IPS-NIHi7 (cell line): ENCODE measurements around the gene WASHC4.
"Not testable (repeated sequence)": the region's sequence is repeated elsewhere in the genome, so short reads cannot be mapped to it uniquely, and the experiment has no call there.

Source experiments
- DNase-seq: peaks from one replicate; pipeline ENCODE4 v3.0.0; 2012; ENCODE audit warnings: mixed read lengths; ENCODE audit errors: extremely low spot score

WASHC4 gene

DNA sequence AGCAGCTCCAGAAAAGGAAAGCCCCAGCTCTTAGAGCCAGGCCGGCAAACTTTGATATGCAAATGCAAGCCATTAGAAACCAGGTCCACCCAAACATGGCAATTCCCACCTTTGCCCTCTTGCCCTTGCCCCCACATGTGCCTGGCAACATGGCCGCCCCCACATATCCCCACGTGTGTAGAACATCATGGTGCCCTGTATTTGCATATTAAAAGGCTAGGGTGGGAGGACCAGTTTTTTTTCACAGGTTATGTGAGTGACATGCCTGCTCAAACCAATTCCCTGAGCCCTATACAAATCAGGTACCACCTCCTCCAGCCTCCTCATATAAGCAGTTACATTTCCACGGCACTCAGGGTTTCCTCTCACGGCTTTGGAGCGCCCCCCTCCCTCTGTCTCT lies 17.2 kb upstream of the WASHC4 start:
- DNase-seq, result no peak

DNA sequence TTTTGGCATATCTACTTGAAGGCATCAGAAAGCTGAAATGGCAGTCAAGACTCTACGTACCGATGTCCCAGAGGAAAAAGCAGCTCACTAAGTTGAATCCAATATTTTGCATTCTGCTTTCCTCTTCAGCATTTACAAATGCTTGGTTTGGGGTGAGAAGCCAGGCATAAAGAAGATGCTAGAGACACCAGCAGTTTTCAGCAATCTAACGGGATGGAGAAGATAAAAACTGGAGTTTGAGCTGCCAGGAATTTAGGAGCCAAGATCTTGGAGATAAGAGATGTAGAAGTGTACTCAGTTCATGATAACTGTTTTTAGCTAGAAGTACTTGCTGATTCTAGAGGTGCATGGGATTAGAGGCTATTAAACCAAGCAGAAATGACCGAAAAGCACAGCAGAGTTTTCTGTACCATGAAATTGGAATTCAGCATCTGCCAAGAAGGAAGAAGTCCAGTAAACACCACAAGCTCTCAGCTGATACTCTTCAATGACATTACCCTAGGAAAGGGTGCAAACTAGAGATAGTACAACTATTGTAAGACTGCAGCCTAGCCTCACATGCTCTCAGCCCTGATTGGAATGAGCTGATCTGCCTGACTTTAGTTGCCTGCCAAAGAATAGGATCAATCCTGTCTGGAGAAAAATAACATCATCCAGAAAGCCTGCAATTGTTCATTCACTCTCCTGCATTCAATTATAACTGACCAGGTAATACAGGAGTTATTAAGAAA lies 15.9 kb upstream of the WASHC4 start:
- DNase-seq, result no peak

DNA sequence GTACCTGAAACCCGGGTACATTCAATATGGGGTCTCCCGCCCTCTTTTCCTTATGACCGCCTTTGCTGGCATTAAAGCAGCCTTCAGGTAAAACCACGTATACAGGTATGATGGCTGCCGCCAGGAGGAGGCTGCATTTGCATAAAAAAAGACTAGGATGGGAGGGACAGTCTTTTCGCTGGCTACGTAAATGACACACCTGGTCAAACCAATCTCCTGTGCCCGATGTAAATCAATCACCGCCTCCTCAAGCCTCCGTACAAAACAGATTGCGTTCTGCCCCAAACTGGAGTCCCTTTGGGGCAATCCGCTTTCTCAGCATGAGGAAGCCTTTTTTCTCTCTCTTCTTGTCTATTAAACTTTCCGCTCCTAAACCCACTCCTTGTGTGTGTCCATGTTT lies 15.2 kb upstream of the WASHC4 start:
- peak; percentile 62 for DNase-seq

DNA sequence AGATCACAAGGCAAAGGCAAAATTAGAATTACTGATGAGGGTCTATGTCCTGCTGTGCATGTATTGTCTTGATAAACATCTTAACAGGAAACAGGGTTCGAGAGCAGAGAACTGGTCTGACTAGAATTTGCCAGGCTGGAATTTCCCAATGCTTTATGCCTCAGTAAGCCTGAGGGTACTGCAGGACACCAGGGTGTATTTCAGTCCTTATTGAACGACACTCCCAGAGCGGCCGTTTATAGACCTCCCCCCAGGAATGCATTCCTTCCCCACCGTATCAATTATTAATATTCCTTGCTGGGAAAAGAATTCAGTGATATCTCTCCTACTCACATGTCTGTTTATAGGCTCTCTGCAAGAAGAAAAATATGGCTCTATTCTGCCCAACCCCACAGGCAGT lies 12.2 kb upstream of the WASHC4 start:
- DNase-seq, result not testable (repeated sequence)

DNA sequence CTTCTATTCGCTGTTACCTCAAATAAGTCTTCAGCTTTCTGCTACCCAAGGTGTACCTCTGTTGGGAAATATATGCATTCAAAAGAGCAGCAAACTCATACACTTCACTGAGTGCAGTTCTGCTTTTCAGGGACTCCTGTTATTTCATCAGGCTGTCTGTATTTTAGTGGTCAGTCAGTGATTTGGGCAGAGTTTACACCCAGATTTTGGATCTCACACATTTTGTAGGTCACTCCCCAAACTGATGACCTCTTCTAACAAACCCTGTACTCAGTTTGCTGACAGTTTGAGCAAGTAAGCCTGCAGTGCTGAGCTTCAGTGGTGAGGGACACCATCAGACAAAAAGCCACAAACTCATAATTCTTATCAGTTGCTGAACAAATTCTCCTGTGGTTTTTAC lies 8.2 kb upstream of the WASHC4 start:
- no peak for DNase-seq

DNA sequence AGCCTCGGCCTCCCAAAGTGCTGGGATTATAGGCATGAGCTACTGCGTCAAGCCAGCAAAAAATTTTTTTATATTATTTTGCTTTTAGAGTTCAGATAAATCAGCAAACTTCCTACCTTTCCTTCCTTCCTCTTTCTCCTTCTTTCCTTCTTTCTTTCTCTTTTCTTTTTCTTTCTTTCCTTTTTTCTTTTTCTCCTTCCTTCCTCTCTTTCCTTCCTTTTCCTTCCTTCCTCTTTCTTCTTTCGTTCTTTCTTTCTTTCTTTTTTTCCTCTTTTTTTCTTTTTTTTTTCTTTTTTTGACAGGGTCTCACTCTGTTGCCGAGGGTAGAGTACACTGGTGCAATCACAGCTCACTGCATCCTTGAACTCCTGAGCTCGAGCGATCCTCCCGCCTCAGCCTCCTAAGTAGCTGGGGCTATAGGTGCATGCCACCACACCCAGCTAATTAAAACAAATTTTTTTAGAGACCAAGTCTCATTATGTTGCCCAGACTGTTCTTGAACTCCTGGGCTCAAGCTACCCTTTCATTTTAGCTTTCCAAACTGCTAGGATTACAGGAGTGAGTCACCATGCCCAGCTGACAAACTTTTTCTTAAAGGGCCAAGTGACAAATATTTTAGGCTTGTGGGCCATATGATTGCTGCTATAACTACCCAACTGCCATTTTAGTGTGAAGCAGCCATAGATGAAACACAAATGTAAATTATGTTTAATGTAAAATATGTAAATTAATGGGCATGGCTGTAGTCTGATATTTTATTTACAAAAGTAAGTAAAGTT lies 7.1 kb upstream of the WASHC4 start:
- DNase-seq, result no peak

DNA sequence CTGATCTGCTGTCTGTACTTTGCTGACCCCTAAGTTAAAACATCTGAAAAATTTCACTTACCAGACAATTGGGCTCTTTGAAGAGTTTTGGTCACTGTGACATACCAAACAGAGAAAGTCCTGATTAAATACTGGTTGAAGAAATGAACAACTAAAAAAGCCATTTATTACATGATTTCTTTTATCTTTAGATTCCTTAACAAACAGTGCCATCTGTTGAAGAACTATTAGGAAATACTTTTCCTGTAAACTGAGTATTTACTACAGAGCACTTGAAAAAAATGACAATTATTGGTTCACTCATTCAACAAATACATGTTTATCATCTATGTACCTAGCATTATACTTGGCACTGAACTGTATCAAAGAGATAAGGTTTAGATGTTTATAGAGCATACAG lies 6.5 kb upstream of the WASHC4 start:
- DNase-seq, result no peak

DNA sequence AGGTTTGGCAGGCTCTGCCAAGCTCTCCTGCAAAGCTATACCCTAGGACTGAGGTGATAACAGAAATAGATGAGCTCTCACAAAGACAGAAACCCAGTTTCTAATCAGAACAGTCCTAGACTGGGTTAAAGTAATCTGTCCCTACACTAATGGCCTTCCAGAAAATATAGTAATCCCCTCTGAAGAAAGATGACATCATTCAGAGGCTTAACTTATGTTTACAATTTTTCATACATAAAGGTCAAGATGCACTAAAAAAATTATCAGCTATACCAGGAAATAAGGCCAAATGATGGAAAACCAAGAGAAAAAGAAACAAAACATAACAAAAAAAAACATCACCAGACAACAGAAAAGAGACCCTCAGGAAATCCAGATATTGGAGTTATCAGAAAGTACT lies 4.9 kb upstream of the WASHC4 start:
- DNase-seq, result no peak

DNA sequence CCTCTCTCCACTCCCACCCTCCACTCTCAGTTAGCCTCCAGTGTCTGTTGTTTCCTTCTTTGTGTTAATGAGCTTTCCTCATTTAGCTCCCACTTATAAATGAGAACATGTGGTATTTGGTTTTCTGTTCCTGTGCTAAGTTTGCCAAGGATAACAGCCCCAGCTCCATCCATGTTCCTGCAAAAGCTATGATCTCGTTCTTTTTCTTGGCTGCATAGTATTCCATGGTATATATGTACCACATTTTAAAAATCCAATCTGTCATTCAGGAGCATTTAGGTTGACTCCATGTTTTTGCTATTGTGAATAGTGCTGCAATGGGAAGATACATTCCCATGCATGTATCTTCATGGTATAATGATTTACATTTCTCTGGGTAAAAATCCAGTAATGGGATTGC lies 2.8 kb upstream of the WASHC4 start:
- no peak for DNase-seq

DNA sequence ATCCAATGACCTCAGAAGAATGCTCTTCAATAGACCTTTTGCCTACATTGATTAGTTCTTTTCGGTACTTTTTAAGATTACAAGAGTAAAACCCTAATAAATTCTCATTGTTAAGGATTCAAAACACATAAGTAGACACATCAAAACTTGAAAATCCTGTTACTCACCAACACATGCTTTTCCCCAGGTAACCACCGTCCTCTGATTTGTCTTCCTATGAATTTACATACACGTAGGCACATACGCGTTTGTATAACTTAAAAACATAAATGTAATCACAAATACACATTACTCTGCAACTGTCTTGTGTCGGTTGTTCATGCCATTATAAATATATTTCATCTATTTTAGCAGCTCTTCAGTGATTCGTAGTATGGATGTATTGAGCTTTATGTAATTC lies 910 bp upstream of the WASHC4 start:
- no peak for DNase-seq

DNA sequence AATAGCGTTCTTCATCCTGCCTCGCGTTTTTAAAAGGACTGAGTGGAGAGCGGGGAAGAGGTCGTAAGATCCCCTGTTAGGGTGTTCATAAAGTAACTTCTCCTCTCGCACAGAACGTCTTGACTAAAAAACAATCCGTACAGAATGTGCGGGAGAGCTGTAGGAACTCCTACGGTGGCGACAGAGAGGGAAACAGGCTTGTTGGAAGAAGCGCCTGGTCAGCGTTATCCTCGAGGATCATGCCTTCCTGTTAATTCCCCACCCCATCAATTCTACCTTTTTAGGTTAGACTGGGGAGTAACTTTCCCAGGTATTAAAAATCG lies 399 bp upstream of the WASHC4 start:
- DNase-seq, result peak; percentile 35

DNA sequence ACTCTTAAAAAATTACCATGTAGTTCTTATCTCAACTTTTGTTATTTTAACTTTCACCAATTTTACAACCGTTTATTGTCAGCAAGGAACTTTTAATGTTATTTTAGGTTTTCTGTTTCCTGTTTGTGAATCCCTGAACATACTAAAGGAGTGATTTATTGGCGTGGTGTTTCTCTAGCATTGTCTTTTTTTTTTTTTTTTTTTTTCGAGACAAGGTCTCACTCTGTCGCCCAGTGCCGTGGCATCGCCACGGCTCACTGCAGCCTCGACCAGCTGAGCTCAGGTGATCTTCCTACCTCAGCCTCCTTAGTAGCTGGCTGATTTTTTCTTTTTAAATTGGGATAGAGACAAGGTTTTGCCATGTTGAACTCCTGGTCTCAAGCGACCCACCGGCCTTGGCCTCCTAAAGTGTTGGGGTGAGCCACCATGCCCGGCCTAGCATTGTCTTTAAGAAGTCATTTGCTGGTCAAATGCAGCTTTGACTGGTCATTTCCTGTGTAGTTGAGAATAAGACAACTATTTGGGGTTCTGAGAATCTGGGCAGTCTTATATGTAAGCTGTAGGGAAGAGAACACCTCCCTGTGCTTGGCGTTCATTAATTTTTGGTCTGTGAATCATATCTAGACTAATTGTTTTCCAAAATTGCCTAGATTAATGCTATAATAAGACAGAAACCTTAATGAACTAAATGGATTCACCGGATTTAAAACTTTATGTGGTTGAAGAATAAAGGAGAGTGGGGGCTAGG lies 2.1 kb downstream of the WASHC4 start:
- no peak for DNase-seq

DNA sequence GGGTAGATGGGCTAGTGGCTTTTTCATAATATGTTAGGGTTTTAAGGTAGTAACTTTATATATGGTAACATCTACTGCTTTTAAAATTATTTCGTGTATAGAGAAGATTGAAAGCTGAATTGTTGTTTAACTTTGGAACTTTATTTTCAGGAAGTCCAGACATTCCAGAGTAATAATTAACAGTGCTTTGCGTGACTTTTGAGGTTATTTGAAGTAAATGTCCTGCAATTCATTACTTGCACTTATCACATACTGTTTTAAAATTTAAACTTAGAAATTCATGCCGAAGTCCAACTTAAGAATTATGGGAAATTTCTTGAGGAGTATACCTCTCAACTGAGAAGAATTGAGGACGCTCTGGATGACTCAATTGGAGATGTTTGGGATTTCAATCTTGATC lies 3.3 kb downstream of the WASHC4 start:
- no peak for DNase-seq

DNA sequence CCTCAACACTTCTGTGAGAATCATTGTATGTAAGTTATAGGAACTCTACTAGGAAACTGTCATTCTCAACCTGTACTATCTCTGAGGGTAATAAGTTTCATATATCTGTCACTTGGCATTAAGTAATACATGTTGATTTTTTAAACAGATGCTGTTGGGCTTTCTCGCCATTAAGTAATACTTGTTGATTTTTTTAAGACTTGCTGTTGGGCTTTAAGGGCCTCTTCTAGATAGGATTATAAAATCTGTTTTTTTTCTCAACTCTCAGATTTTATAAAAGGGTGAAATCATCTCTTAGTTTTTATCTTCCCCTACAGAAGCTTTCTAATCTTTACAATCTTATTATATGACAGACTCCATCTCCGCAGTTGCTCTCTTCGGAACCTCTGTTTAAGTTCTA lies 5.6 kb downstream of the WASHC4 start:
- no peak for DNase-seq

DNA sequence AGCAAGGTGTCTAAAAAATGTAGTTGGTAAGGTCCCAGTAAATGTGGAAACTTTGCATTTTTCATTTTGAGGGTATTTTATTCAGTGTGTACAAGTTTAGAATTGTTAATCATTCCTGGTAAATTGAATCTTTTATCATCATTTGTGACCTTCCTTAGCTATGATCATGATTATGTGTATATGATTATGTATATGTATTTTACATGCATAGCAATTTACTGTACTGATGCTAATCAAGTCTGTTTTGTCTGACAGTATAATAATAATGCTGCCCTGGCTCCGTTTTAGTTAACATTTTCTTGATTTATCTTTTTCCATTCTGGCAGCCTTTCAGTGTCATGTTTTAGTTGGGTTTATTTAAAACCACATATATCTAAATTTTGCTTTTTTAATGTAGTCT lies 9.4 kb downstream of the WASHC4 start:
- DNase-seq, result no peak

DNA sequence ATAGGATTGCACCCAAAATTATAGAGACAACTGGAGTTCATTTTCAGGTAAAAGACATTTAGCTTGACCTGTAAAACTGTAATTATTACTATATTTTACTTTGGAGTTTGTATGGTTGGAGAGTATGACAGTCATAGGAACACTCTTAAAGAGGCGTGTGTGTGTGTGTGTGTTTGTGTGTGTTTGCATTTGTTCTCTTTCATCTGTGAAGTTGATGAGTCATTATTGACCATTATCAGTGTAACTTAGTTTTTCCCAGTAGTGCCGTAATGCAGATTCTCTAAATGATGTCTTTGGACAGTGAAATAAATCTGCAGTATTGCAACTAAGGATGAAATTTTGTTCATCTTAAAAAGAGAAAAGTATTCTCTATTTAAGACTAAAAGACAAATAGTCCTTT lies 13.0 kb downstream of the WASHC4 start:
- DNase-seq, result no peak

DNA sequence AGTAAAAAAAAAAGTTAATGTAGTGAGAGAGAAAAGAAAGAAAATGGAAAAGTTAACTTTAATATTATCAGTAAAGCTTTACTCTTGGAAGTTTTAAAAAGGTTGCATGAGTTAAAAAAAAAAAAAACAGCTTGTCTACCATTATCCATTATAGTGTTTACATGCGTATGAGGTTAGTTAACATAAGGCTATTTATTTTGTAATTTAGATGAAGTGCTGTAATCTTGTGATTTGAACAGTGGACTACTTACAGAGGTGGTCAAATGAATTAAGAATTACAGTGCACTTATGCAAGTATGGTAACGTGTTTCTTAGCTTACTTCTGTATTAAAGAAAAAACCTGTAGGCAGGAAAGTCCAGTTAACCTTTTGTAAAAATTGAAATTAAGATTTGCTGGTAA lies 30.7 kb downstream of the WASHC4 start:
- no peak for DNase-seq

DNA sequence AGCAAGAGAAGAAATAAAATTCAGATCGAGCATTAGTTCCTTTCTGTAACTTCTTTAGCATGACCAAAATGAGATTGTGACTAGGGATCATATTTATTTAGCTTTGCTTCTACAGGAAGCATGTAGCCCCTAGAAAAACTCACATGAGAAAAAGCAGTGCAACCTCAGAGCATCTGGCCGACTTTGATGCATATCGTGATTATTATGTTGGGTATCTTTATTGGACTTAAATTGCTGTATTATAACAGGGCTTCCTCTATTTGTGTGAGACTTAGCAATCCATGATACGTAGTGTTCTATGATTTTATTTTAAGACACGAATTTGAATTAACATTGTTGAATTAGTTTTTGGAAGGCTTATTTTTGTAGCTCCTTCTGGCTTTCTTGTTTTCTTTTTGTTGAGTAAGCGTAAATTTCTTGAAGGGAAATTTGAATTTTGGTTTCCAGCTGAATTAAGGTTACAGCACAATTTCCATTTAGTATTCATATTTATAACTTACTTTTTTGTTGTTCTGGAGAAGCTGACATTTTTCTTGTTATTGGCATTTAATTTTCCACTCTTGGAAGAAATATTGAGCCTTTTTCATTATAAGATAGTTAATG lies 33.9 kb downstream of the WASHC4 start:
- no peak for DNase-seq

DNA sequence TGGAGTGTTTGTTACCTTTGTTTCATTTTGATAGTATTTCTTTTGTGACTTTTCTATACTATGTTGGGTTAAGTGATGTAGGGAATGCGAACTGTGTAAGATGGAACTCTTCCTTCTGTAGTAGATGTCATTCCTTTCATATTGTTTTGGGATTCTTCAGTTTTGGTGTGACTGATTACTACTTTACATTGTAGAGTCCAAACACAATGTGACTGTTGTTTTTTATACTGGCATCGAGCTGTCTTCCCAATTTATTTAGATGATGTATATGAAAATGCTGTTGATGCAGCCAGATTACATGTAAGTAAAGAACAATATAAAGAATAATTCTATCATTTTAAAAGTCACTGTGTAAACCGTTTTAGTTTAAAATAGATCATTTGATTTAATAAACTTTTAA lies 34.7 kb downstream of the WASHC4 start:
- no peak for DNase-seq

DNA sequence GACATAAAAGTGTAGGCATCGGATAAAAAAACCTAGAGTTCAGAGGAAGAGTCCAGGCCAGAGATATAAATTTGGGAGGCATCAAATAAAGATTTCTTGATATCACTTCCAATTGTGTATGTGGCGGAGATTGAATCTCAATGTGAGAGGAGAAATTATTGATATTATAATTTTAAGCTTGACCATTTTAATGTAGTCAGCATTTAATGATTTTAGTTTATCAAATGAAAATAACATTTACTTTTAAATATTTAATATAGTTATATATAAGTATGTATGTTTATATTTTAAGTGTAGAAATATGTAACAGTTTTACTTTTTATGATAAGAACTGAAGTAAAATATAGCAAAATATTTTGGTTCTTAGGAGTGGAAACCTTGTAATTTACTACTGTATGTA lies 48.7 kb downstream of the WASHC4 start:
- no peak for DNase-seq

DNA sequence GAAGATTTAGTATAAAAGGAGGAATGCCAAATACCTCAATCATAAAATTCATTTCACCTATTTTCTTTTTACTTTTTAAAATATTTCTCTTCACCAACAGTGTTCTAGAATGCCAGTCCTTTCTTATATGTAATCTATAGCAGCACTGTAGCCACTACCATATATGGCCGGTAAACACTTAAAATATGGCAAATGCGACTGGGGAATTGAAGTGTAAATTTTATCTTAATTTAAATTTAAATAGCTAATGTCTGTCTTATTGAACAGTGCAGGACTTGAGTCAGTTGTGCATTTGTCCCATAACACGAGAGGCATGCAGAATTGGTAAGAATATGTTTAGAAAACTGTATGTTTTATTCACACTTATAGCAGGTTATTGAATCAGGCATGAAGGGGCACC lies 50.1 kb downstream of the WASHC4 start:
- DNase-seq, result no peak

DNA sequence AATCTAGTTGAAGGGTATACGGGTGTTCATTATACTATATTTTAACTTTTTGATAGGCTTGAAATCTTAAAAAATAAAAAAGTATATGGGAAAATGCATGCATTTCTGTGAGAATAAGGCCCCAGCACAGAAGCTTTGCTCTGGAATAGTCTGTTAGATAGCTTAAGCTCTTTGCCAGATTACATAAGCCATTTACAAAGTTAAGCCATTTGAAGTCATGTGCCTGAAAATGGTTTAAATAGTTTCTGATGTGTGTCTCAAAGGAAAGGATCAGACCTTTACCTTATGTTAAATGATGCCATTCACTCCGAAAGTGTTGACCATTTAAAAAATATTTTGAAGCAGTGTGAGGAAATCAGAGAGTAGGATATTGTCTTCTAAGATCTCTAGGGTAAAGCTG lies 51.3 kb downstream of the WASHC4 start:
- no peak for DNase-seq

DNA sequence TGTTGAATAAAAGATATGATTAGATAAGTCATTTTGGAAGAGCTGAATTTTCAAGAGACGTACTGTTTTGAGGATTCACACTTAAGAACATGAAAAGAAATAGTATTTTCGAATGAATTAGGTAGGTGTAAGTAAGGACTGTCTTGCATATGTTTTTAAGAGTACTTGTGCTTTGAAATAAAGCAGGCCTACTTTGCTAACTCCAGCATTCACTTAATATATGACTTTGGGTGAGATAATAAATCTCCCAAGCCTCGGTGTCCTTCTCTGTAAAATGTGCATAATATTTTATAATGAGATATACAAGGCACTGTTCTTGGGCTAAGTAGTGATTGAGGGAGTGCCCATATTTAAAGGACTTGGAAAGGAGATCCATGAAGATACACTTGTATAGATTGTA lies 54.6 kb downstream of the WASHC4 start:
- no peak for DNase-seq
